COLO668 (cell line): Measurements from ENCODE around the gene CCBE1.
"Not testable (repeated sequence)": the region's sequence is repeated elsewhere in the genome, so short reads cannot be mapped to it uniquely, and the experiment has no call there.

Experiments
- DNase-seq: peaks from one replicate; lab custom pipeline; 2025; ENCODE audit not compliant: unreplicated experiment; lab: John Stamatoyannopoulos, UW

The CCBE1 gene

DNA sequence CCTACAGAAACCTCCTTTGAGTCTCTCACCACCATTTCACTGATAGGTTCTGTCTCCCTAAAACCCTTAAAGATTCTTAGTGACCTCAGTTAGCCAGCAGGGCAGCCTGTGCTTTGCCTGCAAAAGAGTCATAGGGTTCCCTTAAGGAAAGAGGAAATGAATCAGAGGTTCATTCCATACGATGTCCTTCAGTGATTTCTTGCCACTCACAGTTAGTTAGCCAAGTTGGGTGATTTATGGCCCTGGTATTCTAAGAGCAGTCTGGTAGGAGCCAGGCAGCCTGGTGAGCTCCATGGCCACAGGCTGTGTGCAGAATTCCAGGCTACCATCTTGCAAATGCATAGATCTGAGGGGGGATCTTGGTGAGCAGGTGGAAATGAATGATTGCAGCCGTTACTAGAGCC, 18.7 kb upstream of the CCBE1 start:
- DNase-seq = no peak

DNA sequence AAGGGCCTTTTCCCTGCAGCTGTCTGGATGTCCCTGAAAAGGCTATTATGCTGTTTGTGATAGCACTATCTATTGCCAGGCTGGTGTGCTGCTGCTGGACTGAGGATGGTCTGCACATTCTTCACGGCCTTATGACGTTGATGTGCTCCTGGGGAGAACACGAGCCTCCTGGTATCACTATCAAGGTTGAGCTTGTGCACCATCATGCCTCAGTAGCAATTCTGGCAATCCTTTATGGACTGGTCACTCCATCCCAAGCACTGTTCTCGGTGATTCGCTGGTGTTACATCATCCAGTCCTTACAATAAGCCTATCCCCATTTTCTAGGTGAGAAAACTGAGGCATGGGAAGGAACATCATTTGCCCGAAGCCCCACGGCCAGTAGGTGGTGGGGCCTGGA, 18.2 kb upstream of the CCBE1 start:
- no peak for DNase-seq

DNA sequence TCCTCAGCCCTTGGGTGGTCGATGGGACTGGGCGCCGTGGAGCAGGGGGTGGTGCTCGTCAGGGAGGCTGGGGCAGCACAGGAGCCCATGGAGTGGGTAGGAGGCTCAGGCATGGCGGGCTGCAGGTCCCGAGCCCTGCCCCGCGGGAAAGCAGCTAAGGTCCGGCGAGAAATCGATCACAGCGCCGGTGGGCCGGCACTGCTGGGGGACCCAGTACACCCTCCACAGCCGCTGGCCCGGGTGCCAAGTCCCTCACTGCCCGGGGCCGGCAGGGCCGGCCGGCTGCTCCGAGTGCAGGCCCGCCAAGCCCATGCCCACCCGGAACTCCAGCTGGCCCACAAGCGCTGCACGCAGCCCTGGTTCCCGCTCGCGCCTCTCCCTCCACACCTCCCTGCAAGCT, 16.9 kb upstream of the CCBE1 start:
- DNase-seq = not testable (repeated sequence)

DNA sequence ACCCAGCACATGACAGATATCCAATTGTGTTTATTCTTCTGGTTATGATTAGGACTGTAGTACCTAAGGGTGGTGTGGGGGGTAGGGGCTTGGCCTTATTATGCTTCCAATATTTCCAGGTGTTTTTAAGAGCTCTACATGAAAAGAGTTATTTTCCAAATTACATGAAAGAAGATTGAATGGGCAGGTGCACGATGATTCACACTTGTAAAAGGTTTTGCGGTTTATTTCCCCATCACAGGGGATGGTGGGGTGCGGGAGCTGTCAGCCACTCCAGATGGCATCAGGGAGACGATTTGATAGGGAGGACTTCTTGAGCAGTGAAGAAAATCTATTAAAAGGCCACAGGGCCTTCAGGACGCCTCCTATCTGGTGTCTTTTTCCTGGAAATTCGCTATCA, 15.1 kb upstream of the CCBE1 start:
- DNase-seq = no peak

DNA sequence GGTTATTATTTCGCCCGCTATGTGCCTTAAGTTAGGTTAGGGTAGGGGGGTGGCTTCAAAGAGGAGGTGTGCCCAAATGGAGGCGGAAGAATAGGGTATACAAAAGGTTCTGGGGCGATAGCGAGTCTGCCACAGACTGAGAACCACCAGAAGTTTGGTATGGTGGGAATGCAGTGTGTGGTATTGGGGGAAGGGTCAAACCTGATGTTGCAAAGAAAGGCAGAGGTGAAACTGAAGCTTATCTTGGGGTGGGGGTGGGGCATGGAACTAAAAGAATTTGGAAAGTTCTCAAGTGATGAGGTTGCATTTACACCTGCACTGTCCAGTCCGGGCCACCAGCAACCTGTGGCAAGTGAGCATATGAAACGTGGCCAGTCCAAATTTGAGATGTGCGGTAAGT, 11.8 kb upstream of the CCBE1 start:
- DNase-seq = no peak

DNA sequence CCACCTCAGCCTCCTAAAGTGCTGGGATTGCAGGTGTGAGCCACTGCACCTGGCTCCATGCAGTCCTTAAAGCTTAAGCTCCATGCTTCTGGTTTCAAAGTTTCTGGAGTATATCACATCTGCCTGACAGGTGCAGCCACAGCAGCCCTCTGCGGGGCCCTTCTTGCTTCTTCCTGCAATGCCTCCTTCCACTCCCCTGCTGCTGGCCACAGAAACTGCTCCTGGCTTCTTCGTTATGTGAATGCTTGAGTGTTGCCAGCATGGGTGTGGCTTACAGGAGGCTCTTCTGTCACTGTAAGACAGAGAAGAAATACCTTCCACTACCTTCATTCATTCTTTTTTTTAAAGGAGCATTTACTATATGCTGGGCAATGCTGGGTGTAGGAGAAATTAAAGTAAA, 10.1 kb upstream of the CCBE1 start:
- DNase-seq = no peak

DNA sequence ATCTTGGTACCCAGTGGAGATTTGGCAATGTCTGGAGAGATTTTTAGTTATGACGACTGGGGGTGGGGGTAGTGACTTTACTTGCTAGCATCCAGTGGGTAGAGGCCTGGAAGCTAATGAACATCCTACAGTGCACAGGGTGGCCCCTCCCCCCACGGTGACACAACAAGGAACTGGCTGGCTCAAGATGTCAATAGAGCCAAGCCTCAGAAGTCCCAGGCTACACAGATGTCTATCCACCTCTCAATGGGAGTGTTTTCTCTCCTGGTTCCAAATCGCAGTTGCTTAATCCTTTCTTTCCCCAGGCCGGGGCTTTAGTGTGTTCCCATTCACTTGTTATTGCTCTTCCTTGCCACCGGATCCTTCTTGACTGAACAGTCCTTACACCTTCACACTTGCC, 9.3 kb upstream of the CCBE1 start:
- DNase-seq = no peak

DNA sequence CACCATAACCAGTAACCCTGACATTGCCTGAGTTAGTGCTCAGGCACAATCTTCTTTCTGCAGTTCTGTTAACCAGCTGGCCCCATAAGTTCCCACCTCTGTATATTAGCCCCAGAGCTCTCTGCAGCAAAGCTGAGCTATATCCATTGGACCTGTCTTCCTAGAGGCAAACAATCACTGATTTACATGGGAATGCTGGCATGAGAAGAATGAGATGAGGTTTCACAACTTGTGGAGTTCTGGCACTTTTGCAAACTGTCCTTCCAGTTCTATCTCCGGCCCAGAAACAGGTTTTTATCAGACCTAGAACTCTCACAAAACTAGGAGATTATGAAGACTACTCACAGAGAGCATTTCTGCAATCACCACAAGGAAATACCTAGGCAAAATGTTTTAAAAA, 7.9 kb upstream of the CCBE1 start:
- no peak for DNase-seq

DNA sequence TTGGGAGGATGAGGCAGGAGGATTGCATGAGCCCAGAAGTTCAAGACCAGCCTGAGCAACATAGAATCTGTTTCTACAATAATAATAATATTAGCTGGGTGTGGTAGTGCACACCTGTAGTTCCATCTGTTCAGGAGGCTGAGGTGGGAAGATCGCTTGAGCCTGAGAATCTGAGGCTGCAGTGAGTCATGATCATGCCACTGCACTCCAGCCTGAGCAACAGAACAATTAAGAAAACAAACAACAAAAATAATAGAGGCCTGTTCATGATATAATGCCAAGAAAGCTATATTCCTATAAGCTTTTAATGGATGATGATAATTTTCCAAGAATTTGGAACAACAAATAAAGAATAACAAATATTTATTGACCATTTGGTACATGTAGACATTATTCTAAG, 6.9 kb upstream of the CCBE1 start:
- DNase-seq = no peak

DNA sequence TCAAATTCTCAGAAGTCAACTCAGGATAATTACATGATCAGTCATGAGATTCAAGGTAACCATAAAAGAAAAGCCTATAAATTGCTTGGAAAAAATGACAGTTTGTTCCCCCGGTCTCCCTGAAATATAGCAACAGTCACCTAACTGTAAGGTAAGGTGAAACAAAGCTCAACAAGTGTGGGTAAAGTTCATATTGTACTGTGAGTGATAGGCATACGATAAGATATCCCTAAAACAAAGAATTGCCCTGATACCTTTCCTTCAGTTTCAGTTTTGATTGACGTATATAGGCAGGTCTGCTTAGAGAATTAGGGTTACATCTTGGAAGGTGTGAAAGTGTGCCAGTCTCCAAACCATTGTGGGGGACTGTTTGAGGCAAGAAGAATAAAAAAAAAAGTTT, 4.0 kb upstream of the CCBE1 start:
- DNase-seq = no peak

DNA sequence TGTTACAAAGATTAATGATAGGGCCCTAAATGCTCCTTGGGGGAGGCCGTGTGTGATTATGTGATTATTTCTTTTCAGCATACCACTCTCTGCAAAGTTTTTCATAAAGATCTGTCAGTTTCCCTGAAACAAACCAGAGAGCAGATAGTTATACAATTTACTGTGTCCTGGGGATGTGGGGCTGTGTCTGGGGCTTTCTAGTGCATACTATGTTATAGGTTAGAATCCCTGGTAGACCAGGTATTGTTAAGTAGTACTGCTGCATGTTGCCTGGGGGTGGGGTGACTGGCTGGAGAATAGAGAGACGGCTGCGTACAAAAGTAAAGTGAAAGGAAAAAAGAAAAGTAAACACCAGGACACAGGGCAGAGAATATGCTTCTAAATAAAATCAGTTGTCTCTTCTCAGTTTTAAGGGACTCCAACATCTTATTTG, 3.3 kb upstream of the CCBE1 start:
- DNase-seq = no peak

DNA sequence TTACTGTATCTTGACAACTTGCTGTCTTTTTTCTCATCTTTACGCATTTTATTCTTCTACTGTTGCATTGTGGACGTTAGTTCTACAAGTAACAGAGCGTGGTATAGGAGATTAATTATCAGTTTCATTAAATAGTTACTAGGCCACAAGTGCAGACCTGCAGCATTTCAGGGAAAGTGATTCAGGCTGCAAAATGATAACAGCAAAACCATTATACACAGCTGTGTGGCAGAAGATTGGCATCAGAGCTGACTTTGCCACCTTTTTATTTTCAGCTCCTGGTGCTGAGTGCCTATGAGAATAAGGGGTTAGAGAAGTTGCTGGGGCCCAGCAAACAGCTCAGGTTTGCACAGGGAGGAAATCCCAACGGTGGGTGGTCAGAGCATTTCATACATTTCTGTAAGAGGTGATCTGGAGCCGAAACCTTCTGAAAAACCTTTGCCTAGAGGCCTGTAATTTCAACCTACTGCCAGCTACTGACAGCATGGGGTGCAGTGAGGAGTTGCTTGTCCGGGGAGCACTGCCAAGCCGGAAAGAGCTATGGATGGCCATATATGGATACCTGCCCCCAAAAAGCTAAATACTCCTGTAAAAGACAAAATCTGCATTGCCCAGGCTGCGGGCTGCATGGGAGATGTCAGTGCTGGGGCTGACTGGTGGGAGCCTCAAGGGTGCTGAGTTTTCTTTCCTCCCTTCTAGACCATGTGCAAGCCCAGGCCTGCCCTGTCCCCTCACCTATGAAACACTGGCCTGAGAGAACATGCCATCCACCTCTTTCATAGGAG, 2.7 kb upstream of the CCBE1 start:
- no peak for DNase-seq

DNA sequence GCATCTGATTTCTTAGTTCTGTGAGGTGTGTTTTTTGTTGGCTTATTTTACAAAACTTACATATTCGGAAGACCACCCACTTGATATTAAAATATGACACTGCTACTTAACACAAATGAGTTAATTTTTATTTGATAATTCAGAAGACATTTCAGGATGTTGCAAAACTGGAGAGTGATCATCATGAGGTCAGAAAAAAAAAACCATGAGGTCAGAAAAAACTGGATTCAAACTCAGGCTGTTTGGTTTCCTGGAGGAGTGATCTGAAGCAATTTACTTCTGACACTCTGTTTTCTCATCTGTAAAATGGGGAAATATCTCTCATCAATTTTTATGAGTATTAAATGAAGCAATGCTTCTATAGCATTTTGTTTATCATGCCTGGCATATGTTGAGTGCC, 1.8 kb upstream of the CCBE1 start:
- DNase-seq = no peak

DNA sequence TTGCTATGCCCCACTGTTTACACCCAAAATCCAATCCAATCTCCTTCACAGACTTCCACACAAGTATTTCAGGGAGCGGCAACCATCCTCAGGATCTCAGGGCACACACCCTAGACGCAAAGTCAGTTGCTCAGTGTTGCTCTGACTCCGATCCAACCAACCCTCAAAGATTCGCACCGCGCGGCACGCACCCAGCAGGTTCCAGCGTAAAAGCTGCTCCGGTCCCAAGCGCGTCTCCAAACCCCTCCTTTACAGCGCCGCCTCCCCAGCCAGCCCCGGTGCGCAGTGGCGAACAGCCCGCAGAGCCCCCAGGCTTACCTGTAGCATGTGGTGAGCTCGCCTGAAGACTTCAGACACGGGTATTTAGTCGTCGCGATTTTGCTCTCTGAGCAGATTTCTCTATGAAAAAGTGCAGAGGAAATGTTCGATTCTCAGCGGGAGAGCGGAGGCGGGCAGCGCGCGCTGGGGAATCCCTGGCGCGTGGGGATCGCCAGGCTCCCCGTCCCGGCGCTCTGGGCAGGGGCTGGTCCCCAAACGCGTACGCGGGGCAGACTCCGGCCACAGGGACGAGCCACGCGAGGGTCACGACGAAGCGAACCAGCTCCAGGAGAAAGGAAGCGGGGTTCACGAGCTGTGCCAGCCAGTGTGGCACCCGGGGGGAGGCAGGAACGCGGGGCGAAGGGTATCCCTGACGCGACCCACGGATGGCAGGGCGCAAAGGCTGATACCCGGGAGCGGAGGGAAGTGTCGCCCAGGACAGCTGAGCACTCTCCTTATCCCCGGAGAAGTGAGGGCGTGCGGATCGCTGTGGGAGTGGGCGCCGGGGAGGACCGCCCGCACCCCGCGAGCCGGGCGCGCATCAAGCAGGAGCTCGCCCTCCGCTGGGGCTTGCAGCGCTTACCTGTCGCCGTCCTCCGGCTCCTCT, 650 bp downstream of the CCBE1 start:
- DNase-seq = no peak

DNA sequence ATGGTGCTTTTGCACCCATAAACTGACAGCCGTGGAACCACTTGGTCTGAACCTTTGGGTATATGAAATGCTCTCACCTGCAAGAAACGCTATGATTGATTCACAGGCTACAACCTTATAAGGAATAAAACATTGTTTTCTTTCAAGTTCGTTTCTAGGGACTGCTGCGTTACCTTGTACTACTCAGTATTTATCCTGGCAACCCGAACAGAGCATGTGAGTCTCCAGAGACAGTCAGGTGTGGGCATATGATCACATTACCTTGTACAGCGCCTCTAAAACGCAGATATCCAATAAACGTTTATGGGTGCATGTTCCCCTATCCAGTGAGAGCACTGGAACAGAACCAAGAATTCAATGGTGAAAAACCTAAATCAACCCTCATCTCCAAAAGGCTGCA, 1.7 kb downstream of the CCBE1 start:
- no peak for DNase-seq

DNA sequence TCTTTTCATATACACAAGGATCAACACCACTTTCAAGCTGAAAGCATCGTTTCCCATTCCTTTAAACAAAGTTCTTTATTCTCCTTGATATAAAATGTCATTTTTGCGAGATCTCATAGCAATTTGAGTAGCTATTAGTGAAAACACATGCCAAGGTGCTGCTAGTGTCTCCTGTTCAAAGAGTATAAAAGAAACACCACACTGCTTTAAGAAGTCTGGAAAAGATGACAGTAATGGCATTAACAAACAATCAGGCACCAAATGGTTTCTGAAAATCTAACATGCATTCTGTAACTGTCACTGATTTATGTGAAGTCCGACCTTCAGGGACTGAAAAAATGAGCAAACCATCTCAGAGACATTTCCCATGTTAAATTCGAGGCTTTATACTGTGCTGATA, 2.4 kb downstream of the CCBE1 start:
- DNase-seq = no peak

DNA sequence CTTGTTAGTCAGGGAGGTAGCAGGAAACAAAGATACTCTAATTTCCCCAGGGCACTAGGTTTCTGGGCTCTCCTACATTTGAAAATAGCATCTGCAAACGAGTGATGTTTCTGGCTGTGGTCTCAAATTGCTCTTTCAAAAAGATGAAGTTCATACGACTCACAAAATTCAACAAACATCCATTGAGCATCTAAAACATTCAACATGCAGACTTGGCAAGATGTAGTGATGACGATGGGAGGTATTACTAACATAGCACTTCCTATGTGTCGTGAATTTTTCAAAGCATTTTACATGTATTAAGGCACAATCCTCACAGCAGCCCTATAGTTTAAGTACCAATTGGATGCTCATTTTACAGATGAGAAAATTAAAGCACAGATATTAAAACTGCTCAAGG, 5.2 kb downstream of the CCBE1 start:
- no peak for DNase-seq

DNA sequence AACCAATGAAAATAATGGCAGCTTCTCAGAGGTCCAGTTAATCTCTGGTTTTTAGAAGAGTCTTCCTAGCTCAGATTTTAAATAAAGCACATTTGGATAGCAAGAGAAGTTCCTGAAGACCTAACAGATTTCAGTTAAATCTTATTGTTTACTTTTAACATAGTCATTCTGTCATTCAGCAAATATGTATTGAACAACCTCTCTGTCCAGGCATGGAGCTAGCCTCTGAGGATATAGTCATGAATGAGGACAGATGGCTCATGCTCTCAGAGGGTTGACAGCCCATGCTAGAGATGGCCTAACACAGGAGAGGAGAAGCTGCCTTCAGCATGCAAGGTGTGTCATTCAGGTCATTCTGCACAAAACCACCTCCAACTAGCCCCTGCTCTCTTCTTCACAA, 6.2 kb downstream of the CCBE1 start:
- no peak for DNase-seq

DNA sequence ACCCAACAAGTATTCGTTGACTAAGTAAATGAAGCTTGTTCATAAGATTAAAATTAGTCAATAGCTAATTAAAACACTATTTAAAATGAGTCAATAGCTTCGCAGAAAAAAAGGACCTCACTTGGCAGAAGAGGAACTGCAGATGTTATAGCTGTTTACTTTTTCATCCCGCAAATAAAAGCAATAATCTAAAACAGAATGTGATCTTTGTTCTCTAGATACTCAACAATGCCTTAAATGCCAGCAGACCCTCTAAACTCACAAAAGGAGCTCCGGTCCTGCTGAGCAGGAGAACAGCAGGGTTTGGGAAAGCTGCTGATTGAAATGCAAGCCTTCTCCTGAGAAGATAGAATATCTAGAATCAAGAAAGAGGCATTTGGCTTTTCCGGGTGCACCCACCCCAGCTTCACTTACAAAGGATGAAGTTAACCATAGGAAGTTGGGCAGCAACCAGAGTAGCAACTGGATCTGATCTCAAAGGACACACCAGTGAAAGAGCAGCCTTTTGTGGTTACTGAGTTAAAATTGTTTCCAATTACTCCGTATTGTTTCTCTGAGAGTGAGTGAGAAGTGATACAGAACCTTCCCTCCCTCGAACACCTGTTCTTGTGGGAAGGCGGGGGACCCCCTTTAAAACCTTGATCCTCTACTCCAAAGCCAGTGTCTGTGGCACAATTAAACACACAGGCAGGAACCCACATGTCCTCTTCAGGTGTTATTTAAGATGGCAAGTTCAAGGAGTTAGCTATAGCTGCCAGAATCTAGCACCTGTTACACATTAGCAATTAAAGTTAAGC, 6.8 kb downstream of the CCBE1 start:
- no peak for DNase-seq

DNA sequence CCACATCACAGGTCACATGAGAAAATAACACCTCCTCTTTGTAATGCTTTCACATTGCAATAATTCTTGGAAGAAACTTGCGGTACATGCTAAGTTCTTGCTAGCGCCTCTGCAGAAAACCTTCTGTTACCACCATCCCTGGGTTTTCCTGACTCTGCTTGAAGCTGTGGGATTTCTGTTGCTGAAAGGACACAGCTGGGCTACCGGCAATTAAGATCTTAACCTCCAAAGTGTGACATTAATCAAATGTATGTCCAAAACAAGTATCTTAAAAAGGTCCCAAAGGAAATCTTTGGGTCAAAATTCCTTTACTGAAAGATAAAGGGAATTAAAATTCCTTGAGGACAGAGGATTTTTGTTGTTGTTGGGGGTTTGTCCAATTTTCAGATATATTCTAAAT, 7.5 kb downstream of the CCBE1 start:
- no peak for DNase-seq

DNA sequence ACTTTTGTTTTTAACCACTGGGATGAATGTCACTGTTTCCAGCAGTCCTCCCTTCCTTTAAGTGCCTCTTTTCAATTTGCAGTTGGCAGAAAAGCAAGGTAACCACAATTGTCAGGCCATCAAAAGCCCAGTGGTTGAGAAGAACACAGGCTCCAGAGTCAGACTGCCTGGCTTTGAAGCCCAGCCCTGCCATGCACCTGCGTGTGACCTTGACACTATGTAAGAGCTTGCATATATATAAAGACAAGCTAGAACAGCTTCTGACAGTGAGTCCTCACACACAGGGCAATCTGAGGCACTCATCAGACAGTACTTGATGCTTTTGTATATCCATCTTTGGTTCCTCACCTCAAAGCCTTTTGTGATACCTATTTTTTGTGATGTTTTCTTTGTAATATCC, 11.0 kb downstream of the CCBE1 start:
- no peak for DNase-seq

DNA sequence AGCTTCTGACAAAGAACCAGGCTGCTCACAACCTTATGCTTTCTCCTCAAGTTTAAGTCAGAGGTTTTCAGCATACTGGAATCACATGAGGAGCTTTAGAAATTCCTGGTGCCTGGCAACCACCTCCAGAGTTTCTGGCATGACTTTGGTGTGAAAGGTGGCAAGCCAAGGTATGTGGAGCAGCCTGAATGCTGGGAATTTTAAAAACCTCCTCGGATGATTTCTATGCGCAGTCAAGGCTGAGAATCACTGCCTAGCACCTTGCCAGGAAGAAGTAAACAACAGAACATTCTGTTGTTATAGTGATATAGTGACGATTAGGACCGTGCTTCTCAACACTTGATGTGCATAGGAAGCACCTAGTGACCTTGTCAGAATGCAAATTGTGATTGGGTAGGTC, 11.7 kb downstream of the CCBE1 start:
- no peak for DNase-seq
